GM19240 (cell line): ENCODE results near the gene DBP.
A peak's percentile ranks its signal among the peaks of the same experiment; 100 is the strongest.

ENCODE experiments used
- DNase-seq: peaks from one replicate; pipeline ENCODE4 v3.0.0; 2011; ENCODE audit warnings: low spot score; ENCODE audit not compliant: insufficient read length

DBP gene

GRCh38 chr19:48627865-48628314 is 9.3 kb downstream of the DBP start:
- DNase-seq: no peak

GRCh38 chr19:48627201-48627864 is 9.8 kb downstream of the DBP start:
- DNase-seq: no peak

GRCh38 chr19:48625891-48626327 is 11.3 kb downstream of the DBP start:
- DNase-seq: no peak

GRCh38 chr19:48624791-48625723 is 12.1 kb downstream of the DBP start:
- DNase-seq: no peak

- peak; percentile 91 for DNase-seq
These were observed 13.0 kb downstream of the DBP start for GRCh38 chr19:48624067-48624594.

- no peak for DNase-seq
These were observed 13.6 kb downstream of the DBP start for GRCh38 chr19:48623556-48624066.

GRCh38 chr19:48619692-48620585 is 17.2 kb downstream of the DBP start:
- no peak for DNase-seq

- peak; percentile 98 for DNase-seq
These were observed 18.1 kb downstream of the DBP start, which contains the start of the genes RPL18 and SPHK2 for GRCh38 chr19:48618916-48619691. TSS of gene RPL18 (minus strand) at chr19:48619178. CDS start at chr19:48619143, 35 bp downstream. TSS of gene SPHK2 (plus strand) at chr19:48619506. CDS start at chr19:48620515, 1,009 bp downstream.

- no peak for DNase-seq
These were observed 18.8 kb downstream of the DBP start for GRCh38 chr19:48618278-48618915.

- no peak for DNase-seq
These were observed 19.8 kb downstream of the DBP start for GRCh38 chr19:48617146-48617937.

- no peak for DNase-seq
These were observed 20.6 kb downstream of the DBP start for GRCh38 chr19:48616491-48617056.

- DNase-seq: no peak
These were observed 21.1 kb downstream of the DBP start for GRCh38 chr19:48616041-48616436.

- no peak for DNase-seq
These were observed 21.7 kb downstream of the DBP start for GRCh38 chr19:48615231-48616040.

GRCh38 chr19:48614436-48615230 is 22.5 kb downstream of the DBP start, which contains the start of gene FAM83E:
TSS of gene FAM83E (minus strand) at chr19:48615076. CDS start at chr19:48613372, 1,704 bp downstream.
- DNase-seq: no peak

GRCh38 chr19:48613852-48614435 is 23.2 kb downstream of the DBP start:
- no peak for DNase-seq
